ENCODE measurements around the gene GALNT16. TPM values are rescaled to one million over a fixed set of nuclear protein-coding genes. Genes with fewer than 3 reads are reported as not detected.

Gene GALNT16
- total and polyA plus RNA-seq, 2 of the 8 experiments (the other 6 are each of a cell fraction or from before 2014, with no cell fraction given) = 5.4 to 6.3 TPM

DNA sequence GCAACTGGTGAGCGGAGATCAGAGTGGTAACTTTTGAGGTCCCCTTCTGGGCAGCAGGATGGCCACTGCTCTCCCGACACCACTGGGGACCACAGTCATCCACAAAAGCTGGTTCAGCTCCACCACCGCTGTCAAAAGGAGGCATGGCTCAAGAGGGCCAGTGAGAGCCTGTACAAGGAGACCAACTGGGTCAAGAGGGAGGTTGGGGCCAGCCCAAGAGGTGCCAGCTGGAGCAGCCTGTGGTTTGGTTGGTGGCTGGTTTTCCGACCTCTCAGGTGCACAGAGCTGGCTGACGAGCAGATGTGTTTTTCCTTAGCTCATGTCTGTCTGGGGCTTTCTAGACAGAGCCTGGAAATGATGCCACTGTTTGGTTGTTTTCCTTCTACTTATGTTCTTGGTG is 78.0 kb downstream of the GALNT16 start:
- Histone ChIP-seq H3K23me2 (ENCODE audit: low read depth, low read length) (no peaks in the 10 kb centered on the region), H3K18ac (ENCODE audit: extremely low read depth, low read length) (no peak overlapping the region), H2BK15ac (ENCODE audit: low read length) (no peak overlapping the region), H3K23ac (ENCODE audit: insufficient read length) (no peak overlapping the region), H2BK20ac (ENCODE audit: low read length) (no peak overlapping the region), H3K27ac (ENCODE audit: low read depth, low read length) (no peak overlapping the region), H2BK5ac (ENCODE audit: low read depth, low read length) (no peak overlapping the region), H4K20me1 (replicated peaks in 1 of 2; ENCODE audit: control insufficient read depth in 1 of 2, insufficient read depth in 2 of 2, low read length in 2 of 2) (peaks cover 0 to under 1% of the 10 kb centered on the region in 2 experiments), H2AK5ac (ENCODE audit: low read depth, low read length) (no peak overlapping the region), H3K4me2 (ENCODE audit: insufficient read depth in 1 of 2, low read depth in 2 of 2, low read length in 2 of 2) (no peak overlapping the region), H4K8ac (ENCODE audit: extremely low read depth, insufficient read depth, low read length) (no peak overlapping the region), H2AFZ (ENCODE audit: low read length) (no peak overlapping the region), H3K4ac (replicated peaks; ENCODE audit: insufficient read length, low read depth, low read length) (no peak overlapping the region), H3K27me3 (replicated peaks in 1 of 4; ENCODE audit: control insufficient read depth in 3 of 4, extremely low read depth in 1 of 4, insufficient read depth in 3 of 4, low read length in 3 of 4) (no peaks in the 10 kb centered on the region), H2BK120ac (replicated peaks; ENCODE audit: low read depth, low read length) (no peak overlapping the region), H4K5ac (ENCODE audit: insufficient read length, low read depth, low read length) (no peak overlapping the region), H4K91ac (replicated peaks; ENCODE audit: insufficient read length, low read length) (no peak overlapping the region), H3K9me3 (ENCODE audit: insufficient read depth in 2 of 2, low read depth in 1 of 2, low read length in 1 of 2) (no peaks in the 10 kb centered on the region), H3K9ac (replicated peaks in 1 of 4; ENCODE audit: extremely low read depth in 1 of 4, low read depth in 3 of 4, low read length in 3 of 4) (no peak overlapping the region), H3K56ac (replicated peaks; ENCODE audit: insufficient read length, low read depth, low read length) (no peak overlapping the region), H3K14ac (ENCODE audit: insufficient read length) (no peak overlapping the region), H2BK12ac (ENCODE audit: low read depth, low read length) (no peak overlapping the region), H3K79me2 (ENCODE audit: control insufficient read depth in 1 of 2, insufficient read depth in 2 of 2, low read length in 2 of 2) (no peaks in the 10 kb centered on the region), H3K36me3 (ENCODE audit: control insufficient read depth in 2 of 4, insufficient read depth in 4 of 4, low read length in 3 of 4) (no peaks in the 10 kb centered on the region), H3K4me3 (ENCODE audit: extremely low read depth in 1 of 4, insufficient read depth in 2 of 4, low read depth in 3 of 4, low read length in 4 of 4) (no peak overlapping the region), H3K79me1 (ENCODE audit: low read depth, low read length) (no peaks in the 10 kb centered on the region), H3K4me1 (replicated peaks in 1 of 4; ENCODE audit: control insufficient read depth in 3 of 4, insufficient read depth in 4 of 4, low read length in 3 of 4) (peaks cover 0 to 2% (median 0%) of the 10 kb centered on the region in 4 experiments; a peak in 1 of 7 replicates)
- CTCF ChIA-PET (ENCODE audit: partially characterized antibody) = interaction anchor here (0.6 to 12.0 kb wide), 4 partner anchors 7 to 198 kb away, joined by 3 to 140 read pairs (median 4); no protein-coding TSS in a partner anchor
- TF ChIP-seq, protein P1, sequence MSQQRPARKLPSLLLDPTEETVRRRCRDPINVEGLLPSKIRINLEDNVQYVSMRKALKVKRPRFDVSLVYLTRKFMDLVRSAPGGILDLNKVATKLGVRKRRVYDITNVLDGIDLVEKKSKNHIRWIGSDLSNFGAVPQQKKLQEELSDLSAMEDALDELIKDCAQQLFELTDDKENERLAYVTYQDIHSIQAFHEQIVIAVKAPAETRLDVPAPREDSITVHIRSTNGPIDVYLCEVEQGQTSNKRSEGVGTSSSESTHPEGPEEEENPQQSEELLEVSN (IDR thresholded peaks at IDR 0.05) = no peak
- TF ChIP-seq CREB1 (IDR thresholded peaks at IDR 0.05) (no peak), RFX5 (IDR thresholded peaks at IDR 0.05; ENCODE audit: borderline replicate concordance, low read depth, low read length) (no peak), POLR2A (IDR thresholded peaks at IDR 0.05; ENCODE audit: control extremely low read depth in 1 of 2, low read depth in 2 of 2, low read length in 2 of 2) (no peak), KDM5A (IDR thresholded peaks at IDR 0.05; ENCODE audit: low read length) (no peak), EGR1 (IDR thresholded peaks at IDR 0.05; ENCODE audit: borderline replicate concordance, low read depth, low read length) (no peak), PHF8 (conservative IDR thresholded peaks at IDR 0.05; ENCODE audit: low read depth, low read length) (no peak), POLR2AphosphoS5 (IDR thresholded peaks at IDR 0.05; ENCODE audit: low read depth, low read length) (no peak), SIX5 (IDR thresholded peaks at IDR 0.05; ENCODE audit: low read depth, low read length) (no peak), POU5F1 (IDR thresholded peaks at IDR 0.05; ENCODE audit: low read depth, low read length) (no peak), MAFK (IDR thresholded peaks at IDR 0.05; ENCODE audit: low read depth, low read length) (no peak), NANOG (IDR thresholded peaks at IDR 0.05; ENCODE audit: insufficient read depth, low read depth, low read length, poor library complexity, severe bottlenecking) (no peak), EP300 (IDR thresholded peaks at IDR 0.05; ENCODE audit: borderline replicate concordance in 1 of 2, low read depth in 2 of 2, low read length in 2 of 2) (no peak)
- TF ChIP-seq, protein P2, sequence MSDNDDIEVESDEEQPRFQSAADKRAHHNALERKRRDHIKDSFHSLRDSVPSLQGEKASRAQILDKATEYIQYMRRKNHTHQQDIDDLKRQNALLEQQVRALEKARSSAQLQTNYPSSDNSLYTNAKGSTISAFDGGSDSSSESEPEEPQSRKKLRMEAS (IDR thresholded peaks at IDR 0.05) = no peak
- WGBS, 2 experiments (ENCODE audit: extremely low coverage in 1 of 2, insufficient coverage in 1 of 2, insufficient read length in 1 of 2, insufficient replicate concordance in 2 of 2, low coverage in 1 of 2, low lambda C conversion rate in 2 of 2, missing lambda C conversion rate in 1 of 2) = 98% methylated on average over 5 of the region's 5 CpGs; no CpG with 5 or more reads in 1 of the 2 experiments
- FAIRE-seq (no peak), DNase-seq (ENCODE audit: low read depth in 1 of 2, low spot score in 2 of 2) (no peak)
- POLR2A ChIA-PET (ENCODE audit: partially characterized antibody) = interaction anchor here (1.1 kb wide), 1 partner anchor 16 kb away, joined by 3 read pairs; no protein-coding TSS in a partner anchor

All from H1 (cell line).